HG02798 (cell line): ENCODE data around the gene IQCN.

Experiments
- ATAC-seq: cut with Tn5 transposase; IDR thresholded peaks from one replicate; pipeline ENCODE4 v1.9.1; 2021; ENCODE audit warnings: mild to moderate bottlenecking; ENCODE audit not compliant: unreplicated experiment, poor library complexity

Gene IQCN

GRCh38 chr19:18287836-18288772 lies 13.9 kb upstream of the IQCN start:
- no peak for ATAC-seq

DNA sequence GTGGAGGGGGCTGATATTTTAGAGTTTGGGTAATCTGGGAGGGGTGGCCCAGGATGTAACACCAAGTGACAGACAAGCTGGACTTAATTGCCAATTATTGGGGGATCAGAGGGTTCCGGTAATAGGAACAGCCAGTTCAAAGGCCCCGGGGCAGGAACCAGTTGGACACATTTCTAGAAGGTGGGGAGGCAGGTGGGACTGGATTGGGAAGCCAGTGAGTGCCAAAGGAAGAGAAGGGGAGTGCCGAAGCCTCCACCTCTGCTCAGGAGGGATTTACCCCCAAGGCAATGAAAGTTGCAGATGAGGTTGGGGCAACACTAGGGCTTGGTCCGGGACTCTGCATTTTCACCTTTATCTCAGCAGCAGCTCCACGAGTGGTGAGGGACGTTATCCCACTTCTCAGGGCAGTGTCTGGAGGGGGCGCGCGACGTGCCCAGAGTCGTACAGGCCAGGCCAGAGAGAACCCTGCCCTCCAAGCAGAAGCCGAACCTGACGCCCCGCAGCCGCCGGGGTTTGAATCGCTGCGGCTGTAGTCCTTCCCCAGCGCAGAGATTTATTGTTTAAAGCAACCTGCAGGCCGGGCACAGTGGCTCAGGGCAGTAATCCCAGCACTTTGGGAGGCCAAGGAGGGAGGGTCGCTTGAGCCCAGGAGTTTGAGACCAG lies 12.9 kb upstream of the IQCN start:
- no peak for ATAC-seq

DNA sequence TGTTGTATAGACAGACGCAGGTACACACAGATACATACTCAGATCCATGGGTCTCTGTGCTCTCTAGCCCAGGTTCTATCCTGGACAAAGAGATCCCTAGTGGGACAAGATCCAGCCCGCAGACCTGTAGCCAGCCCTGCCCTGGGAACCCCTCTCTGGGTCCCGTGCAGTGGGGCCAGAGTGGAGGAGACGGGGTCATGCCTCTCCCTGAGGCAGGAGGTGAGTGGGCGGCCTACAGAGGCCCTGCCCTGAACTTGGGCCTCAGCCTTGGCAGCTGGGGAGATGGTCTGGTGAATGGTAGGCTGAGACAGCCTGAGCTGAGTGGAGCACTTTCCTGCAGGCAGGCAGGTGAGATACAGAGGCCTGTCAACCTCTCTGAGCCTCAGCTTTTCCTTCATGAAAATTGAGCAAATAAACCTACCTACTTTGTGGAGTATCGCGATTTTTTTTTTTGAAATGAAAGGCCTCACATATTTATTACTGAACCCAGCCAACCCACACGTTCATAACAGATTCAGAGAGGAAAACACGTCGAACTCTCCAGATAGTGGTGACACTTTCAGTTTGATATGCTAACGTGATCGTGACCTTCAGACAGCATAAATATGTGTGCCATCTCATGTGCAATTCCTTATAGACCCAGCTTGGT lies 10.6 kb upstream of the IQCN start:
- ATAC-seq = no peak

DNA sequence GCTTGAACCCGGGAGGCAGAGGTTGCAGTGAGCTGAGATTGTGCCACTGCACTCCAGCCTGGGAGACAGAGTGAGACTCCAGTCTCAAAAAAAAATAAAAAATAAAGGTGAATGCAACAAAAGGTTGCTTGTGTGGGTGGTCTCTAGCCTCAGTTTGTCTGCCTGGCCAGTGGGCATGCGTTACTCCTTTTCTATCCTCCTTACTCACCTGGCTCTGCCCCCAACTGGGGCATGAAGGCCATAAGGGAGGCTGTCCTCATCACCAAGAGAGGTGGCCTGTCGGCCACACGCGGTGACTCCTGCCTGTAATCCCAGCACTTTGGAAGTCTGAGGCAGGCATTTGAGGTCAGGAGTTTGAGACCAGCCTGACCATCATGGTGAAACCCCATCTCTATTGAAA lies 9.1 kb upstream of the IQCN start:
- no peak for ATAC-seq

DNA sequence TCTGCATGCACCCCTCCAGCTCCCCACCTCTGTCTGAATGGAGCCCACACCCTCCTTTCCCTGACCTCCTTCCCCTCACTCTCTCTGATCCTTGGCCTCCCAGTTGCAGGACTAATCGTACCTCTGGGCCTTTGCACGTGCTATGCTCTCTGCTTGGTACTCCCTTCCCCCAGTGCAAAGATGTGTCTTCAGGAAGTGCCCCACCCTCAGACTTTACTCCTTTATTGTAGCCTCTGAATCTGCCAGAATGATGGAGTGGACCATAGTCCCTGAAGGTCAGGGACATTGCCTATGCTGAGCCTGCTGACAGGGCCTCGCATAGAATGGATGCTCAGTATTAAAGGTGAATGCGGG lies 8.5 kb upstream of the IQCN start:
- ATAC-seq = no peak

GRCh38 chr19:18282021-18282787 lies 8.0 kb upstream of the IQCN start:
- no peak for ATAC-seq

- peak; percentile 69 for ATAC-seq
Observed at GRCh38 chr19:18281082-18282020, 7.1 kb upstream of the IQCN start, which contains the start of gene JUND. JUND (minus strand) TSS chr19:18281622; CDS start chr19:18281484, 138 bp downstream.

GRCh38 chr19:18280247-18281081 lies 6.2 kb upstream of the IQCN start:
- peak; percentile 19 for ATAC-seq

GRCh38 chr19:18279516-18280246 lies 5.4 kb upstream of the IQCN start:
- ATAC-seq = peak; percentile 20

DNA sequence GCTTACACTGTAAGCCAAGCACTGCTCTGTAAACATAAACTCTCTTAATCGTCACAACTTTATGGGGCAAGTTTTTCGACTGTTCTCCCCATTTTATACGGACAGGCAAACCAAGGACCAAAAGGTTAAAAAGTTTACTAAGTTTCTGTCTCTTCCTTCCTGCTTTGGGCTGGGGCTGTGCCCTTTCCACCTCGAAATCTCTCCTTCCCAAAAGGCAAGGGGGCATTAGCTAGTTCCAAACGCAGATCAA lies 4.9 kb upstream of the IQCN start:
- no peak for ATAC-seq

DNA sequence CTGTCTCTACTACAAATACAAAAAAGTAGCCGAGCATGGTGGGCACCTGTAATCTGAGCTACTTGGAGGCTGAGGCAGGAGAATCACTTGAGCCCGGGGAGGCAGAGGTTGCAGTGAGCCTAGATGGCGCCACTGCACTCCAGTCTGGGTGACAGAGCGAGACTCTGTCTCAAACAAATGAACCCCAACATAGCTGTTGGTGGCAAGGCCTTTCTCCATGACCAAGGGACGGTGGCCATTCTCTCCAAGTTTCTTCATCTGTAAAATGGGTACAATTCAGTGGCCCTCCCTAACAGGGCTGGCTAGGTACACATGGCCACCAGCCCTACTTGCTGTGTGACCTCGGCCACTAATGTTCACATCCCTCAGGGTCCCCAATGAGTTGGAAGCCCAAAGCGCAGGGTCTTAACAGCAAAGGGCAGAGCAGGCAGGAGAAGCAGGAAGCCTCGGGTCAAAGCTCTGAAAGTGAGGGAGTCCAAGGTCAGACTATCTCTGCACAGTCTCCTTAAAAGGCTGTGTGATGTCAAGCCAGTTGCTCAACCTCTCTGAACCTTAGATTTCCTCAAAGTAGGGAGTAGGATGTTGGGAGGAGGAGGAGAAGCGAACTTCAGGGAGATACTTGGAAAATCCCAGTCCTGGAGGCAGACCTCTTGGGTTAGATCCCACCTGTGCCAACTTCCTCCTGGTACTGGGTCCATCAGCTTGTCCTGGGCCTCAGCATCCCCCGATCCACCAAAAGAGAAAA lies 4.4 kb upstream of the IQCN start:
- no peak for ATAC-seq

DNA sequence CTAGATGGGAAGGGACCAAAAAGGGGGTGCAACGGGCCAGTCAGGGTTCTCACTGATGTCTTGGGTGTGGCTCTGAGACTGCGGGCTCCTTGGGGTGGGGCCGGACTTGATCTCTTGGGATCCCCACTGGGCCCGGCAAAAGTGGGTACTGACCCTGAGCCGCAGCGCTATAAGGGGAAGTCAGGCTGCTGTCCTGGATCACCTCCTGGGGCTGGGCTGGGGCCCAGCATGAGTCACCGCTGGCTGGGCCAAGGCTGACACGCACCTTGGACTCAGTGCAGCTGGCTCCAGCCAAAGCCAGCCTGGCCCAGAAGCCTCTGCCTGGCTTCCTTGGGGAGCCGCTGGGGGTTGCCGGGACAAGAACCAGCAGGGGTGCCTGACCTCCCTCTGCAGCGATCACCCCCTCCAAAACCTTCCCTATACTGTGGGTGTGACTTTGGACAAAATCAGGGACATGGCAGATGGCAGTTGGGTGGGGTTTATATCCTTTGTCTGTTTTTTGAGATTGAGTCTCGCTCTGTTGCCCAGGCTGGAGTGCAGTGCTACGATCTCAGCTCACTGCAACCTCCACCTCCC lies 617 bp upstream of the IQCN start:
- ATAC-seq = no peak

- ATAC-seq = no peak
Observed at GRCh38 chr19:18273561-18274218, 562 bp downstream of the IQCN start.

- ATAC-seq = no peak
Observed at GRCh38 chr19:18271433-18271841, 2.8 kb downstream of the IQCN start.

- no peak for ATAC-seq
Observed at GRCh38 chr19:18270326-18270725, 3.9 kb downstream of the IQCN start.

GRCh38 chr19:18269070-18269723 lies 5.1 kb downstream of the IQCN start:
- no peak for ATAC-seq
